Mesendoderm (in vitro differentiated cells): ENCODE measurements around the gene KL.

ENCODE experiments used
- DNase-seq: peaks from one replicate; pipeline ENCODE4 v3.0.0; 2013
- H2AK5ac ChIP-seq: 2 replicates; pipeline ENCODE4 v1.6.1; 2013; ENCODE audit warnings: low read length, inconsistent platforms
- H2BK120ac ChIP-seq: 2 replicates; pipeline ENCODE4 v1.6.1; 2013; ENCODE audit warnings: low read depth, mild to moderate bottlenecking, low read length, moderate library complexity, mixed read lengths
- H2BK15ac ChIP-seq: replicated peaks from 2 replicates; pipeline ENCODE4 v1.6.1; 2013; ENCODE audit warnings: low read depth, mild to moderate bottlenecking, moderate library complexity
- H2BK5ac ChIP-seq: 2 replicates; pipeline ENCODE4 v1.6.1; 2013; ENCODE audit warnings: low read length, inconsistent platforms
- H3K18ac ChIP-seq: 2 replicates; pipeline ENCODE4 v1.6.1; 2013; ENCODE audit warnings: mild to moderate bottlenecking, low read length, mixed read lengths
- H3K23ac ChIP-seq: one replicate; pipeline ENCODE4 v1.6.1; 2013; ENCODE audit warnings: low read length
- H3K27ac ChIP-seq: 2 replicates; pipeline ENCODE4 v1.5.1; 2013; ENCODE audit warnings: low read depth, mild to moderate bottlenecking, inconsistent platforms, low read length, moderate library complexity
- H3K27me3 ChIP-seq: 2 replicates; pipeline ENCODE4 v1.6.1; 2013; ENCODE audit warnings: low read length, control low read depth, mild to moderate bottlenecking, inconsistent platforms; ENCODE audit not compliant: insufficient read depth, poor library complexity
- H3K36me3 ChIP-seq: 2 replicates; pipeline ENCODE4 v1.6.1; 2013; ENCODE audit warnings: low read length, inconsistent platforms; ENCODE audit not compliant: control insufficient read depth, insufficient read depth
- H3K4ac ChIP-seq: one replicate; pipeline ENCODE4 v1.6.1; 2013; ENCODE audit warnings: low read depth, mild to moderate bottlenecking, low read length, moderate library complexity
- H3K4me1 ChIP-seq: 2 replicates; pipeline ENCODE4 v1.6.1; 2013; ENCODE audit warnings: low read depth, low read length, inconsistent platforms; ENCODE audit not compliant: control insufficient read depth
- H3K4me2 ChIP-seq: 2 replicates; pipeline ENCODE4 v1.6.1; 2013; ENCODE audit warnings: low read length
- H3K4me3 ChIP-seq: 2 replicates; pipeline ENCODE4 v1.5.1; 2013; ENCODE audit warnings: mild to moderate bottlenecking, low read length
- H3K56ac ChIP-seq: one replicate; pipeline ENCODE4 v1.6.1; 2013; ENCODE audit warnings: low read length
- H3K79me1 ChIP-seq: 2 replicates; pipeline ENCODE4 v1.6.1; 2013; ENCODE audit warnings: low read length, inconsistent platforms
- H3K79me2 ChIP-seq: 2 replicates; pipeline ENCODE4 v1.6.1; 2013; ENCODE audit warnings: mild to moderate bottlenecking, low read length; ENCODE audit not compliant: control insufficient read depth, insufficient read depth
- H3K9ac ChIP-seq: 2 replicates; pipeline ENCODE4 v1.6.1; 2013; ENCODE audit warnings: low read length, inconsistent platforms
- H4K5ac ChIP-seq: one replicate; pipeline ENCODE4 v1.6.1; 2013; ENCODE audit warnings: low read length
- H4K8ac ChIP-seq: one replicate; pipeline ENCODE4 v1.6.1; 2013; ENCODE audit warnings: low read depth, mild to moderate bottlenecking, control low read depth, low read length, moderate library complexity
- WGBS: extraction: QIAGEN DNeasy Blood & Tissue Kit; methylation state at CpG from one replicate; pipeline ENCODE4 v1.1.7; 2013; ENCODE audit warnings: low lambda C conversion rate, missing lambda C conversion rate; ENCODE audit not compliant: insufficient coverage; ENCODE audit errors: extremely low coverage; 5-methylcytosine and 5-hydroxymethylcytosine counted together

Gene KL

GRCh38 chr13:33109801-33110200 is 93.6 kb downstream of the KL start:
- no peak overlapping the region for H3K4me2 ChIP-seq
- no peak overlapping the region for H3K18ac ChIP-seq
- no CpG with 5 or more reads among the region's 10 CpGs for WGBS
- H3K27me3 ChIP-seq: no peaks in the 10 kb centered on the region
- H2BK120ac ChIP-seq: no peak overlapping the region
- H4K8ac ChIP-seq: no peak overlapping the region
- no peak overlapping the region for H3K23ac ChIP-seq
- H3K27ac ChIP-seq: no peak overlapping the region
- no peak overlapping the region for H3K56ac ChIP-seq
- no peaks in the 10 kb centered on the region for H3K79me1 ChIP-seq
- H3K4me3 ChIP-seq: no peak overlapping the region
- no peak overlapping the region for H3K9ac ChIP-seq
- H3K36me3 ChIP-seq: no peaks in the 10 kb centered on the region
- no peaks in the 10 kb centered on the region for H3K4me1 ChIP-seq
- H3K79me2 ChIP-seq: no peaks in the 10 kb centered on the region
- H2AK5ac ChIP-seq: no peak overlapping the region
- no peak overlapping the region for H2BK5ac ChIP-seq
- H3K4ac ChIP-seq: no peak overlapping the region
- H4K5ac ChIP-seq: no peak overlapping the region
- H2BK15ac ChIP-seq: no peak overlapping the region
- peak; percentile 47 for DNase-seq

- Histone ChIP-seq H3K36me3 (no peaks in the 10 kb centered on the region), H3K23ac (no peak overlapping the region), H3K4me1 (no peaks in the 10 kb centered on the region), H4K8ac (no peak overlapping the region), H3K4me3 (no peak overlapping the region), H2BK120ac (no peak overlapping the region), H3K4ac (no peak overlapping the region), H3K56ac (no peak overlapping the region), H3K79me2 (no peaks in the 10 kb centered on the region), H2AK5ac (no peak overlapping the region), H3K79me1 (no peaks in the 10 kb centered on the region), H3K27me3 (no peaks in the 10 kb centered on the region), H3K9ac (no peak overlapping the region), H2BK15ac (no peak overlapping the region), H3K18ac (no peak overlapping the region), H3K27ac (no peak overlapping the region), H4K5ac (no peak overlapping the region), H3K4me2 (no peak overlapping the region), H2BK5ac (no peak overlapping the region)
- WGBS: no CpG with 5 or more reads among the region's 5 CpGs
- no peak for DNase-seq
These were observed 94.1 kb downstream of the KL start for GRCh38 chr13:33110386-33110712.

- no peaks in the 10 kb centered on the region for H3K79me2 ChIP-seq
- H3K4me2 ChIP-seq: no peak overlapping the region
- H2AK5ac ChIP-seq: no peak overlapping the region
- no peak overlapping the region for H3K23ac ChIP-seq
- WGBS: no CpG with 5 or more reads among the region's 14 CpGs
- H2BK15ac ChIP-seq: no peak overlapping the region
- H3K18ac ChIP-seq: no peak overlapping the region
- no peak overlapping the region for H4K8ac ChIP-seq
- no peak overlapping the region for H2BK5ac ChIP-seq
- no peak overlapping the region for H3K9ac ChIP-seq
- no peak overlapping the region for H3K27ac ChIP-seq
- H2BK120ac ChIP-seq: no peak overlapping the region
- no peaks in the 10 kb centered on the region for H3K27me3 ChIP-seq
- H3K79me1 ChIP-seq: no peaks in the 10 kb centered on the region
- H3K4me1 ChIP-seq: no peaks in the 10 kb centered on the region
- H3K4ac ChIP-seq: no peak overlapping the region
- no peak overlapping the region for H3K56ac ChIP-seq
- no peak overlapping the region for H3K4me3 ChIP-seq
- H3K36me3 ChIP-seq: no peaks in the 10 kb centered on the region
- H4K5ac ChIP-seq: no peak overlapping the region
- no peak for DNase-seq
These were observed 94.6 kb downstream of the KL start for GRCh38 chr13:33110713-33111413.

GRCh38 chr13:33111414-33112110 is 95.3 kb downstream of the KL start:
- H3K27ac ChIP-seq: no peak overlapping the region
- H3K23ac ChIP-seq: no peak overlapping the region
- no peaks in the 10 kb centered on the region for H3K36me3 ChIP-seq
- H4K5ac ChIP-seq: no peak overlapping the region
- no peaks in the 10 kb centered on the region for H3K4me1 ChIP-seq
- H2AK5ac ChIP-seq: no peak overlapping the region
- no peaks in the 10 kb centered on the region for H3K27me3 ChIP-seq
- H2BK120ac ChIP-seq: no peak overlapping the region
- H3K4me3 ChIP-seq: no peak overlapping the region
- no peak overlapping the region for H2BK15ac ChIP-seq
- H2BK5ac ChIP-seq: no peak overlapping the region
- DNase-seq: no peak
- no peaks in the 10 kb centered on the region for H3K79me1 ChIP-seq
- H3K56ac ChIP-seq: no peak overlapping the region
- H3K9ac ChIP-seq: no peak overlapping the region
- no peaks in the 10 kb centered on the region for H3K79me2 ChIP-seq
- no peak overlapping the region for H4K8ac ChIP-seq
- H3K18ac ChIP-seq: no peak overlapping the region
- H3K4ac ChIP-seq: no peak overlapping the region
- no peak overlapping the region for H3K4me2 ChIP-seq
- no CpG with 5 or more reads among the region's 9 CpGs for WGBS

- DNase-seq: no peak
- no peak overlapping the region for H3K4me2 ChIP-seq
- H2BK15ac ChIP-seq: no peak overlapping the region
- H3K27me3 ChIP-seq: no peaks in the 10 kb centered on the region
- H3K9ac ChIP-seq: no peak overlapping the region
- no peak overlapping the region for H3K56ac ChIP-seq
- H4K5ac ChIP-seq: no peak overlapping the region
- H2BK120ac ChIP-seq: no peak overlapping the region
- no peaks in the 10 kb centered on the region for H3K4me1 ChIP-seq
- H3K23ac ChIP-seq: no peak overlapping the region
- no peak overlapping the region for H3K4me3 ChIP-seq
- no CpG with 5 or more reads among the region's 12 CpGs for WGBS
- H4K8ac ChIP-seq: no peak overlapping the region
- H2BK5ac ChIP-seq: no peak overlapping the region
- no peak overlapping the region for H3K18ac ChIP-seq
- no peaks in the 10 kb centered on the region for H3K36me3 ChIP-seq
- no peak overlapping the region for H2AK5ac ChIP-seq
- H3K79me1 ChIP-seq: no peaks in the 10 kb centered on the region
- no peak overlapping the region for H3K4ac ChIP-seq
- H3K27ac ChIP-seq: no peak overlapping the region
- H3K79me2 ChIP-seq: no peaks in the 10 kb centered on the region
These were observed 96.5 kb downstream of the KL start for GRCh38 chr13:33112766-33113165.

GRCh38 chr13:33114146-33114545 is 97.9 kb downstream of the KL start:
- Histone ChIP-seq H3K4me2 (no peak overlapping the region), H3K79me2 (no peaks in the 10 kb centered on the region), H2BK15ac (no peak overlapping the region), H3K27ac (no peak overlapping the region), H3K27me3 (no peaks in the 10 kb centered on the region), H4K8ac (no peak overlapping the region), H3K36me3 (no peaks in the 10 kb centered on the region), H3K4me1 (no peaks in the 10 kb centered on the region), H2BK120ac (no peak overlapping the region), H3K79me1 (no peaks in the 10 kb centered on the region), H2BK5ac (no peak overlapping the region), H2AK5ac (no peak overlapping the region), H4K5ac (no peak overlapping the region), H3K23ac (no peak overlapping the region), H3K9ac (no peak overlapping the region), H3K4ac (no peak overlapping the region), H3K18ac (no peak overlapping the region), H3K4me3 (no peak overlapping the region), H3K56ac (no peak overlapping the region)
- DNase-seq: no peak
- no CpG with 5 or more reads among the region's 5 CpGs for WGBS
